Measurements from ENCODE around the gene BCL2L2. TPM values are rescaled to one million over a fixed set of nuclear protein-coding genes. Genes with fewer than 3 reads are reported as not detected.

The BCL2L2 gene
- total RNA-seq, 4 donors from 2014 or later = 23.9 to 49.0 (median 43.0) TPM

DNA sequence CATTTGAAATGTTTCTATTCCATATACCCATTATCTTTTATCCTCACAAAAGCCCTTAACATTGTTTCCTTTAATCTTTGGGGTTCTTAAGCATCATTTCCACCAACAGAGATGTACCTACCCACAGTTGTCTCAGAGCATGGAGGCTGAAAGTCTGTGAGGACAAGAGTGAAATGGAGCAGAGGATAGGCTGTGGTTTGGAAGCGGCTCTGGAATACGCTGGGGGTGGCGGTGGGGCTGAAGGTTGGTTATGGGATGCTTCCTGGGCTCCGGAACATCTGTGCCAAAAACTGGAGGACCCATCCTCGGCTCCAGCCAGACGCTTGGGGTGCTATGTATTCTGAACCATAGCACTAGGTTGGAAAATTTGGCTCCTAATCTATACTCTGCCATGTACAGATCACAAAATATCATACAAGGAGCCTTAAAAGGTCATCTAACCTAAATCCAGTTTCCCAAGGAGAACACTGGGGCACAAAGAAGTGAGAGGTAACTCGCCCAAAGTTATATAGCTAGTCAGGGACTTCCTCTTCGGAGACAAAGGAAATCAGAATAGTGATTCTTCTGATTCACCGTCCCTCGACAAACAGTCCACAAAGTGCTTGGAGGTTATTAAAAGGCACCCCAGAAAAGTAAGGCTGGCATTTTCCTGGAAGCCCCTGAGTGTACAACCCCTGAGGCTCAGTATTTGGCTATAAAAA lies 6.5 kb upstream of the BCL2L2 start:
- Histone ChIP-seq H3K36me3 (no peaks in the 10 kb centered on the region), H3K4me3 (peak overlapping the region; percentile 47 to 74 (median 66)), H3K9me3 (no peaks in the 10 kb centered on the region), H3K27ac (peak overlapping the region; percentile 99 to 100 (median 99)), H3K27me3 (no peaks in the 10 kb centered on the region), H3K4me1 (peaks cover 7 to 29% (median 19%) of the 10 kb centered on the region in 4 donors)
- WGBS, 2 donors (ENCODE audit: low coverage in 1 of 2) = 24 to 62% methylated on average over 4 to 10 of the region's 10 CpGs
- in situ Hi-C loops (cut with MboI; ENCODE audit: low pct_ligation_motif_present in 1 of 4, low pct_unique_long_range_greater_than_20kb in 1 of 4, low sequenced_read_pairs in 3 of 4) = loop anchor here in 3 of 4 donors (25.0 kb wide), 1 partner anchor 188 kb away; the partner anchor contains the start of genes CEBPE (in 3 of the 3) and CIROP (in 3 of the 3)
- intact Hi-C loops (cut with DNase I; ENCODE audit: low total_unique reads) = loop anchor here (2.0 kb wide), 1 partner anchor 33 kb away; no protein-coding TSS in a partner anchor
- TF ChIP-seq EP300 (IDR thresholded peaks at IDR 0.05; ENCODE audit: low read depth) = no peak
- TF ChIP-seq POLR2AphosphoS5 (IDR thresholded peaks at IDR 0.05) = no peak
- TF ChIP-seq, protein P1, sequence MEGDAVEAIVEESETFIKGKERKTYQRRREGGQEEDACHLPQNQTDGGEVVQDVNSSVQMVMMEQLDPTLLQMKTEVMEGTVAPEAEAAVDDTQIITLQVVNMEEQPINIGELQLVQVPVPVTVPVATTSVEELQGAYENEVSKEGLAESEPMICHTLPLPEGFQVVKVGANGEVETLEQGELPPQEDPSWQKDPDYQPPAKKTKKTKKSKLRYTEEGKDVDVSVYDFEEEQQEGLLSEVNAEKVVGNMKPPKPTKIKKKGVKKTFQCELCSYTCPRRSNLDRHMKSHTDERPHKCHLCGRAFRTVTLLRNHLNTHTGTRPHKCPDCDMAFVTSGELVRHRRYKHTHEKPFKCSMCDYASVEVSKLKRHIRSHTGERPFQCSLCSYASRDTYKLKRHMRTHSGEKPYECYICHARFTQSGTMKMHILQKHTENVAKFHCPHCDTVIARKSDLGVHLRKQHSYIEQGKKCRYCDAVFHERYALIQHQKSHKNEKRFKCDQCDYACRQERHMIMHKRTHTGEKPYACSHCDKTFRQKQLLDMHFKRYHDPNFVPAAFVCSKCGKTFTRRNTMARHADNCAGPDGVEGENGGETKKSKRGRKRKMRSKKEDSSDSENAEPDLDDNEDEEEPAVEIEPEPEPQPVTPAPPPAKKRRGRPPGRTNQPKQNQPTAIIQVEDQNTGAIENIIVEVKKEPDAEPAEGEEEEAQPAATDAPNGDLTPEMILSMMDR (IDR thresholded peaks at IDR 0.05) = no peak
- TF ChIP-seq POLR2A (IDR thresholded peaks at IDR 0.05) = no peak
- DNase-seq = no peak

DNA sequence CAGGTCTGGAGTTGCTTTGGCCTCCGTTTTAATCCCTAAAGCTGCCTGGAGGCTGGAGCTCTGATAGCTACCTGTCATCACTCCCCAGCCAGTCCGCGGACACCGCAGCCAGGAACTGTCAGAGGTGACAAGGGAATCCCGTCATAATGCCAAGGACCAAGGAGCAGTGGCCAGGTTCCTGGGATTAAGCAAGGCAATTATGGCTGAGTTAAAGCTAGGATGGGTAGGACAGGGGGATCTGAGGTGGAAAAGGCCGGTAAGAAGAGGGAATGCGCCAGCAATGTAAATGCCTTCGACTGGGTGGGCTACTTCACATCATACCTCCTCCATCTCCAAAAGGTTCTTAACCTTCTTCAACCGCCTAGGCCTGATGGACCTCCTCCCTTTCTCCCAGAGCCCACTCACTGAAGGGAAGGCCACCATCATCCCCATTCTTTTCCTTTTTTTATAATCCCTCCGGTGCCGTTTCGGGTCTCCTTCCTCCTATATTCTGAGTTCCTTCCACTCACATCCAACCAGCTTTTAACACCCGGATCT lies 5.9 kb upstream of the BCL2L2 start:
- Histone ChIP-seq H3K4me3 (peak overlapping the region; percentile 47 to 74 (median 66)), H3K4me1 (peaks cover 11 to 33% (median 21%) of the 10 kb centered on the region in 4 donors), H3K27ac (peak overlapping the region; percentile 99 to 100 (median 99)), H3K36me3 (no peaks in the 10 kb centered on the region), H3K9me3 (no peaks in the 10 kb centered on the region), H3K27me3 (no peaks in the 10 kb centered on the region)
- TF ChIP-seq EP300 (IDR thresholded peaks at IDR 0.05; ENCODE audit: low read depth) (no peak), POLR2A (IDR thresholded peaks at IDR 0.05) (peak; percentile 5), POLR2AphosphoS5 (IDR thresholded peaks at IDR 0.05) (peak in 1 of 3 donors; percentile 45)
- TF ChIP-seq, protein P1 (IDR thresholded peaks at IDR 0.05) = no peak
- DNase-seq = peak; percentile 51
- in situ Hi-C loops (cut with MboI; ENCODE audit: low pct_ligation_motif_present in 1 of 4, low pct_unique_long_range_greater_than_20kb in 1 of 4, low sequenced_read_pairs in 3 of 4) (no loop called here), intact Hi-C loops (cut with DNase I; ENCODE audit: low total_unique reads) (no loop called here)
- 0 to 6% methylated on average over 4 to 13 of the region's 13 CpGs for WGBS, 2 donors (ENCODE audit: low coverage in 1 of 2)

DNA sequence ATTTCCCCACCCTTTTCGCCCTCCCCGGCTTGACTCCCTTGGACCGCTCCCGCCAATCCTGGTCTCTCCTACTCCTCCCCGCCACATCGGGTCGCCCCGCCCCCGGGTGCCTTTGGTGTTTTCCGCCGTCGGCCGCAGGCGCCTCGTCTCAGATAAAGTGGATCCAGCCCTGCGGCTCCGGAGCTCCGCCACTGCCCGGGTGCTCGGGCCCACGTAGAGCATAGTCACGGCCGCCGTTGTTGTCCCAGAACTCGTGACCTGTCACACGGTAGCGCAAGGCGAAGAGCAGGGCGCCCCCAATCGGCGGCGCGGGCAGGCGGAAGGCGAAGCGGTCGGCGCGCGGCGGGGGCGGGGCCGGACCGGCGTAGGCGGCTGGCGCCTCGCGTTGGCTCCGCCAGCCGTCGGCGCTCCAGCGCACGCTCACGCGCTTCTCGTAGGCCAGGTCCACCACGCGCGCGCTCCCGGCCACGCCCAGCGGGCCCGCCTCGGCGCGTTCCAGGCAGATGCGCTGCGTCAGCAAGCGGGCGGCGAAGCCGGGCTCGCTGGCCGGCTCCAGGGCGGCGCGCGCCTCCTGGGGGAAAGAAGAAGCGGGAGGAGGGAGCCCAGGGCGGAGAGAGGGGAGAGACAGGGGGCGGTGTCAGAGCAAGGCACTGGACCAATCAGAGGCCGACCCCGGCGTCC lies 5.2 kb upstream of the BCL2L2 start:
- in situ Hi-C loops (cut with MboI; ENCODE audit: low pct_ligation_motif_present in 1 of 4, low pct_unique_long_range_greater_than_20kb in 1 of 4, low sequenced_read_pairs in 3 of 4) (no loop called here), intact Hi-C loops (cut with DNase I; ENCODE audit: low total_unique reads) (no loop called here)
- DNase-seq = peak; percentile 98
- Histone ChIP-seq H3K4me1 (peaks cover 17 to 40% (median 28%) of the 10 kb centered on the region in 4 donors), H3K27ac (peak overlapping the region; percentile 99 to 100 (median 99)), H3K9me3 (no peaks in the 10 kb centered on the region), H3K27me3 (no peaks in the 10 kb centered on the region), H3K4me3 (peak overlapping the region; percentile 55 to 87 (median 75)), H3K36me3 (no peaks in the 10 kb centered on the region)
- WGBS, 2 donors (ENCODE audit: low coverage in 1 of 2) = 2% methylated on average over 25 of the region's 87 CpGs; no CpG with 5 or more reads in 1 of the 2 donors
- TF ChIP-seq, protein P1 (IDR thresholded peaks at IDR 0.05) = peak; percentile 60 to 84 (median 69)
- TF ChIP-seq EP300 (IDR thresholded peaks at IDR 0.05; ENCODE audit: low read depth) (no peak), POLR2AphosphoS5 (IDR thresholded peaks at IDR 0.05) (peak; percentile 73 to 81 (median 79)), POLR2A (IDR thresholded peaks at IDR 0.05) (peak; percentile 55)

DNA sequence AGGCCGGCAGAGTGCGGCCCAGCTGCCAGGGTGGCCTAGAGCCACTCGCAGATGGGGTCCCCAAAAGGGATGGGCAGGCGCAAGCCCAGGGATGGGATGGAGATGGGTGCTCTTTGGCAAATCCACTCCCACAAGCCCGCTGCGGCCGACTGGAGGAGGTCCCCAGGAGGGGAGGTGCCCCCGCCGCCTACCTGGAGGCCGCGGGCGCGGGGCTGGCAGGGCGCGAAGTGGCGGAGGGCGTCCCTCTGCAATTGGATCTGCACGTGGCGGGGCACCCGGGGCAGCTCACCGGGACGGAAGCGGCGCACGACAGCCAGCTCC lies 4.7 kb upstream of the BCL2L2 start:
- TF ChIP-seq, protein P1 (IDR thresholded peaks at IDR 0.05) = no peak
- no peak for TF ChIP-seq EP300 (IDR thresholded peaks at IDR 0.05; ENCODE audit: low read depth)
- peak; percentile 88 to 95 (median 88) for TF ChIP-seq POLR2AphosphoS5 (IDR thresholded peaks at IDR 0.05)
- TF ChIP-seq POLR2A (IDR thresholded peaks at IDR 0.05) = peak; percentile 72
- Histone ChIP-seq H3K4me1 (peaks cover 17 to 40% (median 29%) of the 10 kb centered on the region in 4 donors), H3K27me3 (no peaks in the 10 kb centered on the region), H3K27ac (peak overlapping the region; percentile 99 to 100 (median 99)), H3K4me3 (peak overlapping the region; percentile 55 to 87 (median 75)), H3K36me3 (no peaks in the 10 kb centered on the region), H3K9me3 (no peaks in the 10 kb centered on the region)
- in situ Hi-C loops (cut with MboI; ENCODE audit: low pct_ligation_motif_present in 1 of 4, low pct_unique_long_range_greater_than_20kb in 1 of 4, low sequenced_read_pairs in 3 of 4) = no loop called here
- intact Hi-C loops (cut with DNase I; ENCODE audit: low total_unique reads) = no loop called here
- DNase-seq = no peak
- WGBS, 2 donors (ENCODE audit: low coverage in 1 of 2) = 0% methylated on average over 16 of the region's 25 CpGs; no CpG with 5 or more reads in 1 of the 2 donors
